H1 (cell line): ENCODE results near the gene FGF14. TPM values are rescaled to one million over a fixed set of nuclear protein-coding genes. Genes with fewer than 3 reads are reported as not detected.

Experiments used
- CTCF ChIA-PET: fragments of 300-600 bp; sonication (Branson Sonifier 250); formaldehyde crosslinking; loops from one replicate; lab custom pipeline; 2021; ENCODE audit not compliant: partially characterized antibody; lab: Charles Lee
- POLR2A ChIA-PET: fragments of 300-600 bp; sonication (Branson Sonifier 250); formaldehyde crosslinking; loops from one replicate; lab custom pipeline; 2021; ENCODE audit warnings: inconsistent platforms; ENCODE audit not compliant: partially characterized antibody; lab: Charles Lee
- DNase-seq, 2 experiments: peaks; one replicate each; pipeline versions ENCODE4 v3.0.0 to v3.0.0-alpha.2; 2010 to 2022; ENCODE audit warnings: low spot score in 2 of 2, low read depth in 1 of 2, mixed read lengths in 1 of 2
- FAIRE-seq: peaks from 2 replicates; lab custom pipeline; 2011; peaks lifted over from hg19 to GRCh38; lab: Jason Lieb, UNC
- H2AFZ ChIP-seq: 2 replicates; pipeline ENCODE4 v1.8.1; 2012; ENCODE audit warnings: low read length, inconsistent platforms
- H2AK5ac ChIP-seq: 2 replicates; pipeline ENCODE4 v1.6.1; 2013; ENCODE audit warnings: low read depth, low read length
- H2BK120ac ChIP-seq: replicated peaks from 2 replicates; pipeline ENCODE3; 2013; ENCODE audit warnings: low read depth, low read length, inconsistent platforms
- H2BK12ac ChIP-seq: 2 replicates; pipeline ENCODE4 v1.6.1; 2013; ENCODE audit warnings: low read depth, low read length
- H2BK15ac ChIP-seq: 2 replicates; pipeline ENCODE4 v1.6.1; 2013; ENCODE audit warnings: low read length
- H2BK20ac ChIP-seq: 2 replicates; pipeline ENCODE4 v1.6.1; 2013; ENCODE audit warnings: low read length
- H2BK5ac ChIP-seq: 2 replicates; pipeline ENCODE4 v1.6.1; 2013; ENCODE audit warnings: low read depth, low read length
- H3K14ac ChIP-seq: 2 replicates; pipeline ENCODE4 v1.6.1; 2013; ENCODE audit warnings: inconsistent platforms; ENCODE audit not compliant: insufficient read length
- H3K18ac ChIP-seq: 2 replicates; pipeline ENCODE4 v1.6.1; 2013; ENCODE audit warnings: low read length; ENCODE audit errors: extremely low read depth
- H3K23ac ChIP-seq: 2 replicates; pipeline ENCODE4 v1.6.1; 2013; ENCODE audit warnings: inconsistent platforms; ENCODE audit not compliant: insufficient read length
- H3K23me2 ChIP-seq: 2 replicates; pipeline ENCODE4 v1.6.1; 2013; ENCODE audit warnings: low read depth, low read length
- H3K27ac ChIP-seq: 2 replicates; pipeline ENCODE4 v1.6.1; 2011; ENCODE audit warnings: low read depth, low read length, inconsistent platforms
- H3K27me3 ChIP-seq, 4 experiments: replicated peaks in 1 of 4; 1 replicate in 1 of 4; 2 replicates in 3 of 4; pipeline versions ENCODE4 v1.6.1 to v1.8.1; 2011 to 2013; ENCODE audit warnings: low read length in 3 of 4, mild to moderate bottlenecking in 3 of 4, inconsistent platforms in 2 of 4, mixed read lengths in 2 of 4, moderate library complexity in 1 of 4; ENCODE audit not compliant: control insufficient read depth in 3 of 4, insufficient read depth in 3 of 4; ENCODE audit errors: extremely low read depth in 1 of 4
- H3K36me3 ChIP-seq, 4 experiments: 2 replicates each; pipeline versions ENCODE4 v1.6.1 to v1.8.1; 2011 to 2013; ENCODE audit warnings: mild to moderate bottlenecking in 4 of 4, low read length in 3 of 4, moderate library complexity in 2 of 4, control low read depth in 1 of 4, inconsistent platforms in 1 of 4; ENCODE audit not compliant: insufficient read depth in 4 of 4, control insufficient read depth in 2 of 4
- H3K4ac ChIP-seq: replicated peaks from 2 replicates; pipeline ENCODE3; 2013; ENCODE audit warnings: low read length, low read depth, mixed read lengths, inconsistent platforms; ENCODE audit not compliant: insufficient read length
- H3K4me1 ChIP-seq, 4 experiments: replicated peaks in 1 of 4; 1 replicate in 1 of 4; 2 replicates in 3 of 4; pipeline versions ENCODE4 v1.6.1 to v1.8.1; 2011 to 2013; ENCODE audit warnings: low read length in 3 of 4, inconsistent platforms in 2 of 4, mixed read lengths in 1 of 4; ENCODE audit not compliant: insufficient read depth in 4 of 4, control insufficient read depth in 3 of 4
- H3K4me2 ChIP-seq, 2 experiments: 2 replicates each; pipeline versions ENCODE4 v1.6.1 to v1.8.1; 2011 to 2013; ENCODE audit warnings: low read depth in 2 of 2, low read length in 2 of 2, control low read depth in 1 of 2, inconsistent platforms in 1 of 2, mild to moderate bottlenecking in 1 of 2; ENCODE audit not compliant: insufficient read depth in 1 of 2
- H3K4me3 ChIP-seq, 4 experiments: fragments of 200-600, 300-600 bp in 1 of 4; sonication (generic), shearing (Covaris generic), sonication (Bioruptor Twin) in 1 of 4; 2 replicates each; pipeline versions ENCODE4 v1.5.1 to v1.8.1; 2011 to 2016; ENCODE audit warnings: low read length in 4 of 4, low read depth in 3 of 4, control low read depth in 2 of 4, inconsistent platforms in 2 of 4, mild to moderate bottlenecking in 2 of 4, mixed read lengths in 1 of 4, moderate library complexity in 1 of 4; ENCODE audit not compliant: insufficient read depth in 2 of 4; ENCODE audit errors: extremely low read depth in 1 of 4
- H3K56ac ChIP-seq: replicated peaks from 2 replicates; pipeline ENCODE3; 2013; ENCODE audit warnings: low read depth, mild to moderate bottlenecking, mixed read lengths, low read length, inconsistent platforms; ENCODE audit not compliant: insufficient read length
- H3K79me1 ChIP-seq: 2 replicates; pipeline ENCODE4 v1.6.1; 2013; ENCODE audit warnings: low read depth, low read length, control low read depth
- H3K79me2 ChIP-seq, 2 experiments: 2 replicates each; pipeline versions ENCODE4 v1.6.1 to v1.8.1; 2012 to 2013; ENCODE audit warnings: low read length in 2 of 2, mild to moderate bottlenecking in 2 of 2, inconsistent platforms in 1 of 2; ENCODE audit not compliant: insufficient read depth in 2 of 2, control insufficient read depth in 1 of 2
- H3K9ac ChIP-seq, 4 experiments: replicated peaks in 1 of 4; 1 replicate in 1 of 4; 2 replicates in 3 of 4; pipeline versions ENCODE4 v1.6.1 to v1.8.1; 2011 to 2013; ENCODE audit warnings: low read depth in 3 of 4, low read length in 3 of 4, control low read depth in 2 of 4, mild to moderate bottlenecking in 2 of 4, moderate library complexity in 2 of 4, inconsistent platforms in 1 of 4; ENCODE audit errors: extremely low read depth in 1 of 4
- H3K9me3 ChIP-seq, 2 experiments: 2 replicates each; pipeline versions ENCODE4 v1.6.1 to v1.8.1; 2012 to 2013; ENCODE audit warnings: mild to moderate bottlenecking in 2 of 2, moderate library complexity in 2 of 2, control low read depth in 1 of 2, inconsistent platforms in 1 of 2, low read depth in 1 of 2, low read length in 1 of 2, mixed read lengths in 1 of 2; ENCODE audit not compliant: insufficient read depth in 2 of 2
- H4K20me1 ChIP-seq, 2 experiments: replicated peaks in 1 of 2; 2 replicates each; pipeline versions ENCODE3 to v1.8.1; 2011 to 2013; ENCODE audit warnings: inconsistent platforms in 2 of 2, low read length in 2 of 2, mild to moderate bottlenecking in 1 of 2; ENCODE audit not compliant: insufficient read depth in 2 of 2, control insufficient read depth in 1 of 2
- H4K5ac ChIP-seq: 2 replicates; pipeline ENCODE4 v1.6.1; 2013; ENCODE audit warnings: low read length, low read depth, mixed read lengths, inconsistent platforms; ENCODE audit not compliant: insufficient read length
- H4K8ac ChIP-seq: 2 replicates; pipeline ENCODE4 v1.8.0; 2013; ENCODE audit warnings: mild to moderate bottlenecking, moderate library complexity, low read length, inconsistent platforms; ENCODE audit not compliant: insufficient read depth; ENCODE audit errors: extremely low read depth
- H4K91ac ChIP-seq: replicated peaks from 2 replicates; pipeline ENCODE3; 2013; ENCODE audit warnings: low read length, mixed read lengths, inconsistent platforms; ENCODE audit not compliant: insufficient read length
- BACH1 ChIP-seq: IDR thresholded peaks from 2 replicates; pipeline ENCODE4 v1.6.1; 2012; ENCODE audit warnings: low read length, improper control_type of control experiment
- BCL11A ChIP-seq, 2 experiments: IDR thresholded peaks; one replicate each; pipeline ENCODE4 v1.6.1; 2011; ENCODE audit warnings: low read depth in 2 of 2, low read length in 2 of 2, mild to moderate bottlenecking in 2 of 2
- BRCA1 ChIP-seq: IDR thresholded peaks from 2 replicates; pipeline ENCODE4 v1.6.1; 2012; ENCODE audit warnings: low read depth, low read length, improper control_type of control experiment
- CHD1 ChIP-seq: IDR thresholded peaks from 2 replicates; pipeline ENCODE4 v1.6.1; 2012; ENCODE audit warnings: low read depth, low read length, improper control_type of control experiment
- GTF2F1 ChIP-seq: IDR thresholded peaks from 2 replicates; pipeline ENCODE4 v1.6.1; 2012; ENCODE audit warnings: low read depth, low read length, improper control_type of control experiment, borderline replicate concordance
- HDAC6 ChIP-seq: IDR thresholded peaks from one replicate; pipeline ENCODE4 v1.7.1; 2012; ENCODE audit warnings: low read depth, mild to moderate bottlenecking, inconsistent platforms, low read length, moderate library complexity
- JUN ChIP-seq: IDR thresholded peaks from 2 replicates; pipeline ENCODE4 v1.6.1; 2011; ENCODE audit warnings: low read depth, mild to moderate bottlenecking, improper control_type of control experiment, low read length
- KDM5A ChIP-seq: fragments of 200-600 bp; IDR thresholded peaks from 2 replicates; pipeline ENCODE4 v1.7.1; 2012; ENCODE audit warnings: mild to moderate bottlenecking, low read length, inconsistent platforms, mixed read lengths
- POLR2A ChIP-seq, 2 experiments: IDR thresholded peaks; 1 replicate in 1 of 2; 2 replicates in 1 of 2; pipeline ENCODE4 v1.6.1; 2011; ENCODE audit warnings: low read depth in 2 of 2, low read length in 2 of 2, mild to moderate bottlenecking in 2 of 2; ENCODE audit errors: control extremely low read depth in 1 of 2
- SIRT6 ChIP-seq: IDR thresholded peaks from one replicate; pipeline ENCODE4 v1.7.1; 2012; ENCODE audit warnings: low read length, inconsistent platforms
- SP1 ChIP-seq: IDR thresholded peaks from 2 replicates; pipeline ENCODE4 v1.6.1; 2011; ENCODE audit warnings: low read depth, low read length
- SP2 ChIP-seq: IDR thresholded peaks from 2 replicates; pipeline ENCODE4 v1.6.1; 2012; ENCODE audit warnings: mild to moderate bottlenecking, low read length, inconsistent platforms
- SRF ChIP-seq: IDR thresholded peaks from 2 replicates; pipeline ENCODE4 v1.6.1; 2011; ENCODE audit warnings: mild to moderate bottlenecking, low read depth, low read length, moderate library complexity
- TEAD4 ChIP-seq: IDR thresholded peaks from 2 replicates; pipeline ENCODE4 v1.6.1; 2012; ENCODE audit warnings: low read depth, low read length, inconsistent platforms, mixed read lengths
- WGBS, 2 experiments: shearing (Covaris generic) in 1 of 2; methylation state at CpG; one replicate each; pipeline versions ENCODE4 v1.1.6 to v1.1.7; 2013 to 2015; ENCODE audit warnings: low lambda C conversion rate in 2 of 2, mixed read lengths in 2 of 2, inconsistent platforms in 1 of 2, low coverage in 1 of 2, missing lambda C conversion rate in 1 of 2; ENCODE audit not compliant: insufficient replicate concordance in 2 of 2, insufficient coverage in 1 of 2, insufficient read length in 1 of 2; ENCODE audit errors: extremely low coverage in 1 of 2, missing lambda C conversion rate in 1 of 2; 5-methylcytosine and 5-hydroxymethylcytosine counted together
- polyA plus RNA-seq, 7 experiments: library from polyadenylated mRNA; depleted of rRNA in 3 of 7; stranded (reverse) in 5 of 7; unstranded in 2 of 7; fragments of >200 nt in 5 of 7; fragments of 200-250 nt in 2 of 7; gene quantifications; 1 replicate in 5 of 7; 2 replicates in 1 of 7; 4 replicates in 1 of 7; pipeline versions ENCODE4 v1.2.1 to v1.2.3, GENCODE V29; 2011 to 2013; ENCODE audit warnings: missing spikeins in 2 of 7, mixed read lengths in 2 of 7
- total RNA-seq: library from RNA; stranded (reverse); fragmentation: NEBNext Ultra II Directional; extraction: Animal tissue kit (Norgen Biotek cat#: 25700); gene quantifications from 2 replicates; pipeline ENCODE4 v1.2.1, GENCODE V29; 2021
- TF ChIP-seq, protein P1 (sequence below): IDR thresholded peaks from 2 replicates; pipeline ENCODE4 v1.6.1; 2012; ENCODE audit warnings: inconsistent platforms

Gene FGF14
- total and polyA plus RNA-seq, 2 of the 8 experiments (the other 6 are each of a cell fraction or from before 2014, with no cell fraction given) = 0.05 to 0.58 TPM

DNA sequence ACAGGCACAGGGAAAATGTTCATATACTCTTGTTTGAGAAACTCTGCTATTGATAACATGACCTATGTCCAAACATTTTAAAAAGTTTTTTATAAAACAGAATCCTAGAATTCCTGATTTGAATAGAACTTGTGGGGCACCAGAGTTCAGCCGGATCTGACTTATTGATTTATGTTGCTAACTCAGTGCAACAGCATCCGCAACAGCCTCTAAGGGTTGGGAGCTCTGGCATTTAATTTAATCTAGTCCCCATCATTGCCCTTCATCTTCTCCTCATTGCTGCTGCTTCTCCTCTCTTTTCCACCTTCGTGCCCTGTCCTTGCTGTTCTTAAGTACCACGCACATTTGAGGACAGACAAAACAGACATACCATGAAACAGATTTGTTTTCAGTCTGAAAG, 214.5 kb downstream of the FGF14 start:
- no peak overlapping the region for H2BK15ac ChIP-seq
- no peak overlapping the region for H3K23ac ChIP-seq
- 94% methylated on average over 4 of the region's 4 CpGs; no CpG with 5 or more reads in 1 of the 2 experiments for WGBS, 2 experiments
- H3K27ac ChIP-seq = no peak overlapping the region
- H3K18ac ChIP-seq = no peak overlapping the region
- no peak overlapping the region for H3K4ac ChIP-seq
- H2AFZ ChIP-seq = no peak overlapping the region
- no peak for TF ChIP-seq SP2
- TF ChIP-seq, protein P1, sequence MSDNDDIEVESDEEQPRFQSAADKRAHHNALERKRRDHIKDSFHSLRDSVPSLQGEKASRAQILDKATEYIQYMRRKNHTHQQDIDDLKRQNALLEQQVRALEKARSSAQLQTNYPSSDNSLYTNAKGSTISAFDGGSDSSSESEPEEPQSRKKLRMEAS = no peak
- TF ChIP-seq SRF = no peak
- no peak for TF ChIP-seq HDAC6
- no peak for TF ChIP-seq TEAD4
- no peak for TF ChIP-seq KDM5A
- no peak for TF ChIP-seq JUN
- no peak for TF ChIP-seq GTF2F1
- TF ChIP-seq BCL11A (IDR thresholded peaks at IDR 0.05; ENCODE audit: low read depth in 2 of 2, low read length in 2 of 2) = no peak
- TF ChIP-seq POLR2A (IDR thresholded peaks at IDR 0.05; ENCODE audit: control extremely low read depth in 1 of 2, low read depth in 2 of 2, low read length in 2 of 2) = no peak
- no peak for TF ChIP-seq SP1
- no peak for TF ChIP-seq SIRT6
- TF ChIP-seq CHD1 = no peak
- TF ChIP-seq BACH1 = no peak
- no peak for TF ChIP-seq BRCA1
- 0 out of 4 replicates have a peak, but pooled peaks cover 0 to 3% of the 10 kb centered on the region in 2 experiments for H3K9me3 ChIP-seq
- ChIA-PET CTCF (no interaction called here), POLR2A (no interaction called here)
- no peak for DNase-seq
- no peak overlapping the region for H4K5ac ChIP-seq
- H3K9ac ChIP-seq = no peak overlapping the region
- H4K20me1 ChIP-seq = no peaks in the 10 kb centered on the region
- H3K79me2 ChIP-seq = no peaks in the 10 kb centered on the region
- H3K4me3 ChIP-seq = no peak overlapping the region
- H2BK12ac ChIP-seq = no peak overlapping the region
- no peaks in the 10 kb centered on the region for H3K27me3 ChIP-seq
- H4K8ac ChIP-seq = no peak overlapping the region
- no peak overlapping the region for H3K4me2 ChIP-seq
- H4K91ac ChIP-seq = no peak overlapping the region
- H3K14ac ChIP-seq = no peak overlapping the region
- FAIRE-seq = no peak
- no peak overlapping the region for H2BK20ac ChIP-seq
- H2BK120ac ChIP-seq = no peak overlapping the region
- H2AK5ac ChIP-seq = no peak overlapping the region
- H3K23me2 ChIP-seq = no peaks in the 10 kb centered on the region
- no peaks in the 10 kb centered on the region for H3K79me1 ChIP-seq
- no peaks in the 10 kb centered on the region for H3K4me1 ChIP-seq
- H3K56ac ChIP-seq = no peak overlapping the region
- no peaks in the 10 kb centered on the region for H3K36me3 ChIP-seq
- no peak overlapping the region for H2BK5ac ChIP-seq
